Prostate gland (tissue), 2 donors: ENCODE measurements around the gene ZNF277.

Source experiments
- POLR2A ChIP-seq: fragments of 450-650 bp; IDR thresholded peaks from one replicate; pipeline ENCODE4 v1.6.1; 2016; ENCODE audit warnings: antibody characterized with exemption, mild to moderate bottlenecking
- POLR2AphosphoS5 ChIP-seq: sonication (generic); formaldehyde crosslinking; IDR thresholded peaks from one replicate; pipeline ENCODE4 v1.6.1; 2017; ENCODE audit warnings: antibody characterized with exemption
- TF ChIP-seq, protein P1 (sequence below), 4 experiments: fragments of 200-600 bp in 2 of 4; fragments of 450-650 bp in 2 of 4; sonication (generic) in 2 of 4; IDR thresholded peaks; 1 replicate in 3 of 4; 2 replicates in 1 of 4; pipeline ENCODE4 v1.5.1; 2016 to 2019; ENCODE audit warnings: antibody characterized with exemption in 4 of 4, mild to moderate bottlenecking in 2 of 4, moderate library complexity in 2 of 4

DNA sequence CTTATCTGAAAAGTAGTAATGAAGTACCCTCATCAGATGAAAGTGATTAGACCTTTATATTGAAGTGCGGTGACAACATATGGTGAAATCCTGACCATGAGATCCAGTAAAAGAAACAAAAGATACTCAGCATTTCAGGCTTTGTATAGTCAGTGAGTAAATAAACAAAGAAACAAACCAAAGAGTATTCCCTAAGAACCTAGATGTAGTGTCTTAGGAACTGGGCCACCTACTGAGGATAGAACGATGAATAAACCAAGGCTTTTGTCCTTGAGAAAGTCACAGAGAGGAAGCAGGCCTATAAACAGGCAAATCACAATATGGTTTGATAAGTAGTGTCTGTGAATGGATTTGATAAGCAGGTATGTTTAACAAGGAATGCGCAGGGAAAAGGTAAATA is 46.2 kb downstream of the ZNF277 start:
- TF ChIP-seq, protein P1, sequence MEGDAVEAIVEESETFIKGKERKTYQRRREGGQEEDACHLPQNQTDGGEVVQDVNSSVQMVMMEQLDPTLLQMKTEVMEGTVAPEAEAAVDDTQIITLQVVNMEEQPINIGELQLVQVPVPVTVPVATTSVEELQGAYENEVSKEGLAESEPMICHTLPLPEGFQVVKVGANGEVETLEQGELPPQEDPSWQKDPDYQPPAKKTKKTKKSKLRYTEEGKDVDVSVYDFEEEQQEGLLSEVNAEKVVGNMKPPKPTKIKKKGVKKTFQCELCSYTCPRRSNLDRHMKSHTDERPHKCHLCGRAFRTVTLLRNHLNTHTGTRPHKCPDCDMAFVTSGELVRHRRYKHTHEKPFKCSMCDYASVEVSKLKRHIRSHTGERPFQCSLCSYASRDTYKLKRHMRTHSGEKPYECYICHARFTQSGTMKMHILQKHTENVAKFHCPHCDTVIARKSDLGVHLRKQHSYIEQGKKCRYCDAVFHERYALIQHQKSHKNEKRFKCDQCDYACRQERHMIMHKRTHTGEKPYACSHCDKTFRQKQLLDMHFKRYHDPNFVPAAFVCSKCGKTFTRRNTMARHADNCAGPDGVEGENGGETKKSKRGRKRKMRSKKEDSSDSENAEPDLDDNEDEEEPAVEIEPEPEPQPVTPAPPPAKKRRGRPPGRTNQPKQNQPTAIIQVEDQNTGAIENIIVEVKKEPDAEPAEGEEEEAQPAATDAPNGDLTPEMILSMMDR (IDR thresholded peaks at IDR 0.05), result no peak
- TF ChIP-seq POLR2AphosphoS5 (no peak), POLR2A (no peak)
